ENCODE data around the gene PXDC1. TPM values are rescaled to one million over a fixed set of nuclear protein-coding genes. Genes with fewer than 3 reads are reported as not detected.
"Not testable (repeated sequence)": the region's sequence is repeated elsewhere in the genome, so short reads cannot be mapped to it uniquely, and the experiment has no call there.

Gene PXDC1
- polyA plus RNA-seq, 3 donors: 19.7 to 23.4 (median 20.4) TPM

- no peak for DNase-seq (ENCODE audit: extremely low read depth in 1 of 11, low read depth in 9 of 11, low spot score in 4 of 11)
These were observed 37.0 kb upstream of the PXDC1 start for GRCh38 chr6:3788408-3789017.

- no peak for DNase-seq (ENCODE audit: extremely low read depth in 1 of 11, low read depth in 9 of 11, low spot score in 4 of 11)
These were observed 34.6 kb upstream of the PXDC1 start for GRCh38 chr6:3786141-3786540.

- no peak for DNase-seq (ENCODE audit: extremely low read depth in 1 of 11, low read depth in 9 of 11, low spot score in 4 of 11)
These were observed 34.2 kb upstream of the PXDC1 start for GRCh38 chr6:3785745-3786098.

GRCh38 chr6:3784885-3785744 is 33.6 kb upstream of the PXDC1 start:
- no peak for DNase-seq (ENCODE audit: extremely low read depth in 1 of 11, low read depth in 9 of 11, low spot score in 4 of 11)

GRCh38 chr6:3784423-3784822 is 32.9 kb upstream of the PXDC1 start:
- DNase-seq (ENCODE audit: extremely low read depth in 1 of 11, low read depth in 9 of 11, low spot score in 4 of 11): no peak

GRCh38 chr6:3782876-3783832 is 31.6 kb upstream of the PXDC1 start:
- no peak for DNase-seq (ENCODE audit: extremely low read depth in 1 of 11, low read depth in 9 of 11, low spot score in 4 of 11)

GRCh38 chr6:3781504-3781903 is 30.0 kb upstream of the PXDC1 start:
- DNase-seq (ENCODE audit: extremely low read depth in 1 of 11, low read depth in 9 of 11, low spot score in 4 of 11): no peak

- DNase-seq (ENCODE audit: extremely low read depth in 1 of 11, low read depth in 9 of 11, low spot score in 4 of 11): no peak
These were observed 28.0 kb upstream of the PXDC1 start for GRCh38 chr6:3779574-3779849.

- no peak for DNase-seq (ENCODE audit: extremely low read depth in 1 of 11, low read depth in 9 of 11, low spot score in 4 of 11)
These were observed 27.4 kb upstream of the PXDC1 start for GRCh38 chr6:3778701-3779573.

- no peak for DNase-seq (ENCODE audit: extremely low read depth in 1 of 11, low read depth in 9 of 11, low spot score in 4 of 11)
These were observed 26.4 kb upstream of the PXDC1 start for GRCh38 chr6:3777730-3778461.

GRCh38 chr6:3776881-3777507 is 25.5 kb upstream of the PXDC1 start:
- DNase-seq (ENCODE audit: extremely low read depth in 1 of 11, low read depth in 9 of 11, low spot score in 4 of 11): no peak

GRCh38 chr6:3775847-3776246 is 24.3 kb upstream of the PXDC1 start:
- DNase-seq (ENCODE audit: extremely low read depth in 1 of 11, low read depth in 9 of 11, low spot score in 4 of 11): no peak

- no peak for DNase-seq (ENCODE audit: extremely low read depth in 1 of 11, low read depth in 9 of 11, low spot score in 4 of 11)
These were observed 23.9 kb upstream of the PXDC1 start for GRCh38 chr6:3775386-3775785.

- DNase-seq (ENCODE audit: extremely low read depth in 1 of 11, low read depth in 9 of 11, low spot score in 4 of 11): no peak
These were observed 22.3 kb upstream of the PXDC1 start for GRCh38 chr6:3773678-3774298.

GRCh38 chr6:3772127-3772999 is 20.9 kb upstream of the PXDC1 start:
- DNase-seq (ENCODE audit: extremely low read depth in 1 of 11, low read depth in 9 of 11, low spot score in 4 of 11): not testable (repeated sequence)

GRCh38 chr6:3771407-3772011 is 20.0 kb upstream of the PXDC1 start:
- no peak for DNase-seq (ENCODE audit: extremely low read depth in 1 of 11, low read depth in 9 of 11, low spot score in 4 of 11)
